PC-9 (cell line): Measurements from ENCODE around the gene SLC26A5. TPM values are rescaled to one million over a fixed set of nuclear protein-coding genes. Genes with fewer than 3 reads are reported as not detected.

Experiments used
- BruUV-seq: library from RNA; stranded (reverse); fragments of 400-500 nt; replicated peaks from 2 replicates; lab custom pipeline; 2021; lab: Mats Ljungman, UMichigan
- CTCF ChIA-PET: fragments of 300-600 bp; sonication (Branson Sonifier 250); formaldehyde crosslinking; loops from one replicate; lab custom pipeline; 2022; ENCODE audit warnings: antibody characterized with exemption; lab: Charles Lee
- POLR2A ChIA-PET: fragments of 300-600 bp; sonication (Branson Sonifier 250); formaldehyde crosslinking; loops from one replicate; lab custom pipeline; 2022; ENCODE audit warnings: antibody characterized with exemption; ENCODE audit not compliant: unreplicated experiment; lab: Charles Lee
- DNase-seq, 2 experiments: peaks; one replicate each; pipeline versions ENCODE4 v3.0.0 to v3.0.0-alpha.2; 2015 to 2022; ENCODE audit warnings: mixed read lengths in 1 of 2
- H2AFZ ChIP-seq: fragments of 200-600 bp; sonication (generic); 2 replicates; pipeline ENCODE4 v1.8.1; 2017; ENCODE audit warnings: antibody characterized with exemption
- H3F3A ChIP-seq: fragments of 200-600 bp; sonication (generic); 2 replicates; pipeline ENCODE4 v1.8.1; 2017; ENCODE audit warnings: antibody characterized with exemption, mild to moderate bottlenecking, low read depth; ENCODE audit not compliant: insufficient read depth
- H3K27ac ChIP-seq: fragments of 200-600 bp; sonication (generic); 2 replicates; pipeline ENCODE4 v1.6.1; 2016; ENCODE audit warnings: mixed run types
- H3K27me3 ChIP-seq: fragments of 200-600 bp; sonication (generic); 2 replicates; pipeline ENCODE4 v1.6.1; 2016; ENCODE audit warnings: low read depth, mixed run types; ENCODE audit not compliant: insufficient read depth
- H3K36me3 ChIP-seq: fragments of 200-600 bp; sonication (generic); 2 replicates; pipeline ENCODE4 v1.6.1; 2016; ENCODE audit warnings: low read depth, mixed run types
- H3K4me1 ChIP-seq: fragments of 200-600 bp; sonication (generic); replicated peaks from 2 replicates; pipeline ENCODE4 v1.6.1; 2016; ENCODE audit warnings: mixed run types; ENCODE audit not compliant: insufficient read depth
- H3K4me2 ChIP-seq: fragments of 200-600 bp; sonication (generic); 2 replicates; pipeline ENCODE4 v1.6.1; 2017; ENCODE audit warnings: mixed run types
- H3K4me3 ChIP-seq: fragments of 200-600 bp; sonication (generic); 2 replicates; pipeline ENCODE4 v1.6.1; 2016; ENCODE audit warnings: mixed run types
- H3K79me2 ChIP-seq: fragments of 200-600 bp; sonication (generic); 2 replicates; pipeline ENCODE4 v1.6.1; 2017; ENCODE audit warnings: low read depth, mixed run types
- H3K9me2 ChIP-seq: fragments of 200-600 bp; sonication (generic); 2 replicates; pipeline ENCODE4 v1.8.1; 2017; ENCODE audit warnings: mild to moderate bottlenecking; ENCODE audit not compliant: insufficient read depth
- H3K9me3 ChIP-seq: fragments of 200-600 bp; sonication (generic); 2 replicates; pipeline ENCODE4 v1.8.1; 2016; ENCODE audit warnings: low read depth; ENCODE audit not compliant: insufficient read depth
- H4K20me1 ChIP-seq: fragments of 200-600 bp; sonication (generic); 2 replicates; pipeline ENCODE4 v1.8.1; 2017; ENCODE audit not compliant: insufficient read depth
- CTCF ChIP-seq: fragments of 200-600 bp; sonication (generic); conservative IDR thresholded peaks from 2 replicates; pipeline ENCODE4 v1.6.1; 2017; ENCODE audit warnings: mixed run types, antibody characterized with exemption, mild to moderate bottlenecking, moderate library complexity
- EZH2 ChIP-seq: fragments of 200-600 bp; sonication (generic); IDR thresholded peaks from 2 replicates; pipeline ENCODE4 v1.8.0; 2017; ENCODE audit warnings: antibody characterized with exemption, low read depth
- intact Hi-C: fragments of 100-400 bp; cut with micrococcal nuclease; formaldehyde crosslinking; loops from one replicate; pipeline ENCODE4 v1.10.0; 2022; ENCODE audit not compliant: unreplicated experiment
- total RNA-seq: library from RNA; stranded (reverse); gene quantifications from 2 replicates; pipeline ENCODE4 v1.2.3, GENCODE V29; 2021

SLC26A5 gene
- total RNA-seq, 1 experiment from 2014 or later = not detected

GRCh38 chr7:103346396-103346795 is 99.6 kb downstream of the SLC26A5 start:
- Histone ChIP-seq H3K9me3 (no peaks in the 10 kb centered on the region), H3K4me1 (peaks cover 42% of the 10 kb centered on the region), H4K20me1 (peaks cover 37% of the 10 kb centered on the region), H3K9me2 (no peaks in the 10 kb centered on the region), H3K4me3 (no peak overlapping the region), H3K27ac (no peak overlapping the region), H3K79me2 (peaks cover 82% of the 10 kb centered on the region), H3F3A (peaks cover 4% of the 10 kb centered on the region), H2AFZ (0 out of 2 replicates have a peak overlapping the region, but pooled peaks have one; percentile 93), H3K4me2 (peak overlapping the region; percentile 82), H3K27me3 (no peaks in the 10 kb centered on the region), H3K36me3 (peaks cover 12% of the 10 kb centered on the region)
- BruUV-seq = no TSS peak
- no peak for TF ChIP-seq CTCF
- ChIA-PET POLR2A (no interaction called here), CTCF (no interaction called here)
- intact Hi-C loops = no loop called here
- no peak for DNase-seq

GRCh38 chr7:103344453-103345149 is 101.4 kb downstream of the SLC26A5 start, which contains the start of gene DNAJC2:
Gene DNAJC2, minus strand, starts transcription at chr7:103344767. Its CDS starts 145 bp downstream, at chr7:103344622.
- no peaks in the 10 kb centered on the region for H3K27me3 ChIP-seq
- H3K4me3 ChIP-seq = peak within 1 kb of the TSS; percentile 95
- intact Hi-C loops = loop anchor here (1.0 kb wide), 1 partner anchor 47 kb away; the partner anchor contains the start of gene PMPCB
- H2AFZ ChIP-seq = peak within 1 kb of the TSS; percentile 97
- H3K4me2 ChIP-seq = peak within 1 kb of the TSS; percentile 98
- no TSS peak for BruUV-seq
- H3K9me3 ChIP-seq = no peaks in the 10 kb centered on the region
- H3K36me3 ChIP-seq = peaks cover 21% of the 10 kb centered on the region
- CTCF ChIA-PET = no interaction called here
- DNase-seq = peak; percentile 82 to 85
- H3K4me1 ChIP-seq = peaks cover 37% of the 10 kb centered on the region
- H3K9me2 ChIP-seq = no peaks in the 10 kb centered on the region
- peaks cover 22% of the 10 kb centered on the region for H4K20me1 ChIP-seq
- peaks cover 79% of the 10 kb centered on the region for H3K79me2 ChIP-seq
- H3F3A ChIP-seq = peaks cover 4% of the 10 kb centered on the region
- POLR2A ChIA-PET = no interaction called here
- no peak for TF ChIP-seq CTCF
- TF ChIP-seq EZH2 = no peak
- peak within 1 kb of the TSS; percentile 76 for H3K27ac ChIP-seq

DNA sequence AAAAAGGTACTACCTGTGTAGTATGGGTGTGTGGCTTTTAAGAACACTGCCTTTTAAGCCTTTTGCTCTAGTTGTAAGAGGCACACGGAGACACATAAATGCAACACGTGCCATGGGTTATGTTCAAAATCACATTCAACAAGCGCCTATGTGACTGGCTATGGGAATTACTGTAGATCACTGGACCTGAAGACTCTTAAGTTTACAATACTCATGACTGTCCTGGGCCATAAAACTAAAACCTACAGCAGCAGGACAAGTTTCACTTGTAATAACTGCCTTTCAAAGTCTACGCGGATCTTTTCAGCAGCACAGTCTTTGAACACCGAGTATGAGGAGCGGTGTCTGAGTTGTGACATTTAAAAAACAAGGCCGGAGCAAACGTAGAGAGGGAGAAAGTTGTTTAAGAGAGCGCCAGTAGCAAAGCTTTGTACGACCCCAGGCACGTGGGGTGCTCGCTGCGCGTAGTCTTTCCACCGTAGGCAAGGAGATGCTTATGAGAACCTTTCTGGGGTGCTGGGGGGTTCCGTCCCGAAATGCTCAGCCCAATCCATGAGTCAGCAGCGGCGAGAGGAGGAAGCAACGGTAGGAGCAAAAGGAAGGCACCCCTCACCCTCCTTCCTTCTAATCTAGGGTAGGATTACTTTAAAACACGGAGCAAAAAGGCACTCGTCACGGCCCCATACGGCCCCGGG is 102.1 kb downstream of the SLC26A5 start:
- BruUV-seq = TSS peak; percentile 40
- peak overlapping the region; percentile 76 for H3K27ac ChIP-seq
- peak overlapping the region; percentile 97 for H2AFZ ChIP-seq
- no peaks in the 10 kb centered on the region for H3K9me3 ChIP-seq
- peaks cover 16% of the 10 kb centered on the region for H4K20me1 ChIP-seq
- H3F3A ChIP-seq = peaks cover 4% of the 10 kb centered on the region
- intact Hi-C loops = loop anchor here (1.0 kb wide), 1 partner anchor 47 kb away; the partner anchor contains the start of gene PMPCB
- H3K79me2 ChIP-seq = peaks cover 78% of the 10 kb centered on the region
- peak overlapping the region; percentile 95 for H3K4me3 ChIP-seq
- ChIA-PET POLR2A (no interaction called here), CTCF (interaction anchor here (0.6 kb wide), 1 partner anchor 9 kb away, joined by 9 read pairs; no protein-coding TSS in a partner anchor)
- H3K27me3 ChIP-seq = no peaks in the 10 kb centered on the region
- H3K4me2 ChIP-seq = peak overlapping the region; percentile 98
- H3K4me1 ChIP-seq = peaks cover 30% of the 10 kb centered on the region
- DNase-seq = peak; percentile 3 to 45
- peaks cover 28% of the 10 kb centered on the region for H3K36me3 ChIP-seq
- TF ChIP-seq EZH2 (no peak), CTCF (no peak)
- no peaks in the 10 kb centered on the region for H3K9me2 ChIP-seq
